Karpas-422 (cell line): ENCODE results near the gene BCAP31. TPM values are rescaled to one million over a fixed set of nuclear protein-coding genes. Genes with fewer than 3 reads are reported as not detected.

Source experiments
- DNase-seq: peaks from one replicate; pipeline ENCODE4 v3.0.0-alpha.2; 2015
- H2AFZ ChIP-seq: fragments of 200-600 bp; sonication (generic); 2 replicates; pipeline ENCODE4 v1.6.1; 2014; ENCODE audit warnings: antibody characterized with exemption, low read length, mixed read lengths
- H3K27ac ChIP-seq: fragments of 200-600 bp; sonication (generic); 2 replicates; pipeline ENCODE4 v1.5.1; 2014; ENCODE audit warnings: mild to moderate bottlenecking, low read length, moderate library complexity
- H3K27me3 ChIP-seq: fragments of 200-600 bp; sonication (generic); 2 replicates; pipeline ENCODE4 v1.6.1; 2014; ENCODE audit warnings: low read length, mixed read lengths
- H3K36me3 ChIP-seq: fragments of 200-600 bp; sonication (generic); 2 replicates; pipeline ENCODE4 v1.6.1; 2014; ENCODE audit warnings: low read length, mixed read lengths; ENCODE audit not compliant: insufficient read depth
- H3K4me1 ChIP-seq: fragments of 200-600 bp; sonication (generic); 2 replicates; pipeline ENCODE4 v1.6.1; 2014; ENCODE audit warnings: mild to moderate bottlenecking, low read length, mixed read lengths
- H3K4me2 ChIP-seq: fragments of 200-600 bp; sonication (generic); 2 replicates; pipeline ENCODE4 v1.6.1; 2014; ENCODE audit warnings: low read length, low read depth, mild to moderate bottlenecking; ENCODE audit not compliant: poor library complexity, severe bottlenecking
- H3K4me3 ChIP-seq: fragments of 200-600 bp; sonication (generic); 2 replicates; pipeline ENCODE4 v1.5.1; 2014; ENCODE audit warnings: mild to moderate bottlenecking, antibody characterized with exemption, low read length, mixed read lengths
- H3K79me2 ChIP-seq: fragments of 200-600 bp; sonication (generic); 2 replicates; pipeline ENCODE4 v1.6.1; 2014; ENCODE audit warnings: mild to moderate bottlenecking, low read length, mixed read lengths
- H3K9ac ChIP-seq: fragments of 200-600 bp; sonication (generic); 2 replicates; pipeline ENCODE4 v1.6.0; 2014; ENCODE audit warnings: low read length
- H3K9me2 ChIP-seq: fragments of 200-600 bp; sonication (generic), shearing (Covaris generic); replicated peaks from 2 replicates; pipeline ENCODE4 v1.6.0; 2014; ENCODE audit warnings: mild to moderate bottlenecking, low read length, moderate library complexity; ENCODE audit not compliant: insufficient read depth
- H3K9me3 ChIP-seq: fragments of 300-700, 200-600 bp; sonication (generic); 2 replicates; pipeline ENCODE4 v1.6.1; 2014; ENCODE audit warnings: low read length, mixed read lengths
- H4K20me1 ChIP-seq: fragments of 200-600 bp; sonication (generic); 2 replicates; pipeline ENCODE4 v1.6.1; 2014; ENCODE audit warnings: mild to moderate bottlenecking, antibody characterized with exemption, low read length, low read depth; ENCODE audit not compliant: insufficient read depth
- total RNA-seq: library from RNA; depleted of rRNA; stranded (reverse); fragments of >200 nt; shearing (Covaris generic); gene quantifications from 2 replicates; pipeline ENCODE4 v1.2.3, GENCODE V29; 2014; ENCODE audit warnings: low replicate concordance

Gene BCAP31
- total RNA-seq, 1 experiment from 2014 or later, result 110 TPM

DNA sequence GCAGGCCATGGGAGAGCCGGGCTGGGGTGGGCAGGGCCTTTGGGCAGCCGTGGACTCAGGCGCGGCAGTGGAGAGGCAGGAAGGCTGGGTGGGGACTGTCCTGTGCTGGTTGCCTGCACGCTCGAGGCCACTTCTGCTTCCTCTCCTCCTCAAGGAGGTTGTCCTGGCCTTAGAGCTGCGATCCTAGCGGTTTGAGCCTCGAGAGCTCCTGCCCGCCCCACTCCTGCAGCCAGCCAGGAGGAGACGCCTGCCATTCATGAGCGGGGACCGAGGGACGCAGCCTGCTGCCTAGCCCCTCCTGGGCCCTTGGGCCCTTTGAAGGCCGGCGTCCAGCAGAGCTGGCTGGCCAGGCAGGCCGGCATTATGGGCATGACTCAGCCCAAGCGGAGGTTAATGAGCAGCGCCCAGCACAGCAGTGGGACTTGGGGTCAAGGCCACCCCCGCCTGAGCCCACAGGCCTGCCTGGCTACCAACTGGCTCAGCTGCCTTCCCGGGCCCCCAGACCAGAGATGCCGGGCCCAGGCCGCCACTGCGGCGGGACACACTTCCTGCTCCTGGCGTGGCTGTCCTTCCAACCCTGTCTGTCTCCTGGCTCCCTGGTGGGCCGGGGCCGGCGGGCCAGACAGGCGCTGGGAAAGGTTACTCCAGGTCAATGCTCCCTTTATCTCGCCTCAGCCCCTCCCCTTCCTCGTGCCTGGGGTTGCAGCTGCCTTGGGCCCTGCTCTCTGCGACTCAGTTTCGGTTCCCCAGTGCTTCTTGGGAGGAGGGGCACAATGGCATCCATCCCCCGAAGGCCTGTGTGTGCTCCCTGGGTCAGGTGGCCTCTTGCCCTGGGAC lies 2.3 kb upstream of the BCAP31 start:
- Histone ChIP-seq H3K27ac (peak overlapping the region; percentile 73), H3K4me1 (peaks cover 43% of the 10 kb centered on the region), H3K27me3 (no peaks in the 10 kb centered on the region), H2AFZ (no peak overlapping the region), H3K4me2 (peak overlapping the region; percentile 66), H3K9me2 (no peaks in the 10 kb centered on the region), H3K9me3 (no peaks in the 10 kb centered on the region), H3K4me3 (peak overlapping the region; percentile 38; the same call in 1 of the 2 replicates), H3K36me3 (peaks cover 4% of the 10 kb centered on the region; the same call in 1 of the 2 replicates), H3K79me2 (peaks cover 19% of the 10 kb centered on the region), H3K9ac (peak overlapping the region; percentile 66), H4K20me1 (peaks cover 9% of the 10 kb centered on the region; the same call in 1 of the 2 replicates)
- peak; percentile 93 for DNase-seq

DNA sequence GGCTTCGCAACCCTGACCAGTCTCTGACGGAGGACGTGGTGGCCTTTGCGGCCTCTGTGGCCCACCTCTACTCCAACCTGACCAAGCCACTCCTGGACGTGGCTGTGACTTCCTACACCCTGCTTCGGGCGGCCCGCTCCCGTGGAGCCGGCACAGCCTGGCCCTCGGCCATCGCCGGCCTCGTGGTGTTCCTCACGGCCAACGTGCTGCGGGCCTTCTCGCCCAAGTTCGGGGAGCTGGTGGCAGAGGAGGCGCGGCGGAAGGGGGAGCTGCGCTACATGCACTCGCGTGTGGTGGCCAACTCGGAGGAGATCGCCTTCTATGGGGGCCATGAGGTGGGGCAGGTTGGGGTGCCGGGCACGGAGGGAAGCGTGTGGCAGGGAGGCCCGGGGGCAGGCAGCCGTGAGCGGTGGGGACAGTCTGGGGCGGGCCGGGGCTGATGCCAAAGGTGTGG lies 1.7 kb upstream of the BCAP31 start:
- H3K36me3 ChIP-seq, result peaks cover 4% of the 10 kb centered on the region; the same call in 1 of the 2 replicates
- peak overlapping the region; percentile 66; the same call in 1 of the 2 replicates for H3K9ac ChIP-seq
- 0 out of 2 replicates have a peak overlapping the region, but pooled peaks have one; percentile 73 for H3K27ac ChIP-seq
- no peaks in the 10 kb centered on the region for H3K9me3 ChIP-seq
- no peaks in the 10 kb centered on the region for H3K27me3 ChIP-seq
- peaks cover 21% of the 10 kb centered on the region for H3K79me2 ChIP-seq
- H4K20me1 ChIP-seq, result peaks cover 9% of the 10 kb centered on the region; the same call in 1 of the 2 replicates
- H3K9me2 ChIP-seq, result no peaks in the 10 kb centered on the region
- peaks cover 43% of the 10 kb centered on the region for H3K4me1 ChIP-seq
- H3K4me3 ChIP-seq, result no peak overlapping the region
- no peak overlapping the region for H2AFZ ChIP-seq
- DNase-seq, result no peak
- peak overlapping the region; percentile 66 for H3K4me2 ChIP-seq

DNA sequence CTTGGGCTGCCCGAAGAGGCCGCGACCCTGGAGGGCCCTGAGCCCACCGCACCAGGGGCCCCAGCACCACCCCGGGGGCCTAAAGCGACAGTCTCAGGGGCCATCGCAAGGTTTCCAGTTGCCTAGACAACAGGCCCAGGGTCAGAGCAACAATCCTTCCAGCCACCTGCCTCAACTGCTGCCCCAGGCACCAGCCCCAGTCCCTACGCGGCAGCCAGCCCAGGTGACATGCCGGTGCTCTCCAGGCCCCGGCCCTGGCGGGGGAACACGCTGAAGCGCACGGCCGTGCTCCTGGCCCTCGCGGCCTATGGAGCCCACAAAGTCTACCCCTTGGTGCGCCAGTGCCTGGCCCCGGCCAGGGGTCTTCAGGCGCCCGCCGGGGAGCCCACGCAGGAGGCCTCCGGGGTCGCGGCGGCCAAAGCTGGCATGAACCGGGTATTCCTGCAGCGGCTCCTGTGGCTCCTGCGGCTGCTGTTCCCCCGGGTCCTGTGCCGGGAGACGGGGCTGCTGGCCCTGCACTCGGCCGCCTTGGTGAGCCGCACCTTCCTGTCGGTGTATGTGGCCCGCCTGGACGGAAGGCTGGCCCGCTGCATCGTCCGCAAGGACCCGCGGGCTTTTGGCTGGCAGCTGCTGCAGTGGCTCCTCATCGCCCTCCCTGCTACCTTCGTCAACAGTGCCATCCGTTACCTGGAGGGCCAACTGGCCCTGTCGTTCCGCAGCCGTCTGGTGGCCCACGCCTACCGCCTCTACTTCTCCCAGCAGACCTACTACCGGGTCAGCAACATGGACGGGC lies 1.0 kb upstream of the BCAP31 start:
- Histone ChIP-seq H3K4me1 (peaks cover 43% of the 10 kb centered on the region), H3K4me3 (peak overlapping the region; percentile 60; the same call in 1 of the 2 replicates), H3K79me2 (peaks cover 24% of the 10 kb centered on the region), H2AFZ (no peak overlapping the region), H3K36me3 (peaks cover 7% of the 10 kb centered on the region), H4K20me1 (peaks cover 9% of the 10 kb centered on the region; the same call in 1 of the 2 replicates), H3K27me3 (no peaks in the 10 kb centered on the region), H3K27ac (peak overlapping the region; percentile 69), H3K9me2 (no peaks in the 10 kb centered on the region), H3K9ac (peak overlapping the region; percentile 84), H3K4me2 (peak overlapping the region; percentile 66), H3K9me3 (no peaks in the 10 kb centered on the region)
- peak; percentile 48 for DNase-seq

DNA sequence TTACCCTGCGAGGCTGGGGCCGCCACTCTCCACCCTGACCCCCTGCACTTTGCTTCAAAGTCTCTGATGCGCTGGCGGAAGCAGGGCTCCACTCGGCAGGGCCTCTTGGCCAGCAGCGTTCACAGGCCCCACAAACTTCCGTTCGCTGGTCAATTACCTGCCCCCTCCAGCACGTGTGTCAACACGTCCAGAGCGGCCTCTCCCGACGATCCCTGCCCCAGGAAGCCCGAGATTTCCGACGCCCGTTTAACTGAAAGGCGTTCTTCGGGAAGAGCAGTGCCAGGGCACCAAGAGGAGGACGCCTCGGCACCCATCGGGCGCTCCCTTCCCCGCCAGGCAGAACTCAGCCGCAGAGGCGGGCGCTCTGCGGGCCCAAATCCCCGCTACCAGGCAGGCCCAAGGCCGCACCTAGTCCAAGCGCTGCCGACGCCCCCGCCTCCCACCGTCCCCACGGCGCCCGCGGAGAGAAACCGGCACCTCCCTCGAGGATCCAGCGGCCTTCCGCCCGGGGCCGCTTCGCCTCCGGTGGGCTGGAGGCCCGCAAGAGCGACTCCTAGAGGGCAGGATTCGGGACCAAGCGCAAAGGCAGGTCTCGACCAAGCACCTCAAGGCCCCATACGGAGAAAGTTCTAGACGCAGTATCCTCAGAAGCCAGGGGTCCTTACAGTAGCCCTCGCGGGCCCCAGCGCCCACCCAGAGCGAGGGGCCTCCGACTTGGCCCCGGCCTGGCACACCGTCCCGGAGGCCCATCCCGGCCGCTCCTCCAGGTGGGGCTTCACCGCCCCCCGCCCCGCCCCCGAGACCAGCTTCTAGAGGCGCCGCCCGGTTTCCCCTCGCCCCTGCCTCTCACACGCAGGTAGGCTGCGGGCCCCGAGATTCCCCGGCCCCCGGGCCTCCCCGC lies 586 bp downstream of the BCAP31 start:
- H3K9ac ChIP-seq, result peak overlapping the region; percentile 84
- H3K79me2 ChIP-seq, result peaks cover 24% of the 10 kb centered on the region
- H3K4me2 ChIP-seq, result peak overlapping the region; percentile 83
- DNase-seq, result peak; percentile 80
- H3K36me3 ChIP-seq, result peaks cover 11% of the 10 kb centered on the region
- H2AFZ ChIP-seq, result no peak overlapping the region
- H3K4me1 ChIP-seq, result peaks cover 43% of the 10 kb centered on the region
- no peaks in the 10 kb centered on the region for H3K9me2 ChIP-seq
- peaks cover 17% of the 10 kb centered on the region; the same call in 1 of the 2 replicates for H4K20me1 ChIP-seq
- no peaks in the 10 kb centered on the region for H3K9me3 ChIP-seq
- peak overlapping the region; percentile 69 for H3K4me3 ChIP-seq
- H3K27ac ChIP-seq, result peak overlapping the region; percentile 65
- no peaks in the 10 kb centered on the region for H3K27me3 ChIP-seq

DNA sequence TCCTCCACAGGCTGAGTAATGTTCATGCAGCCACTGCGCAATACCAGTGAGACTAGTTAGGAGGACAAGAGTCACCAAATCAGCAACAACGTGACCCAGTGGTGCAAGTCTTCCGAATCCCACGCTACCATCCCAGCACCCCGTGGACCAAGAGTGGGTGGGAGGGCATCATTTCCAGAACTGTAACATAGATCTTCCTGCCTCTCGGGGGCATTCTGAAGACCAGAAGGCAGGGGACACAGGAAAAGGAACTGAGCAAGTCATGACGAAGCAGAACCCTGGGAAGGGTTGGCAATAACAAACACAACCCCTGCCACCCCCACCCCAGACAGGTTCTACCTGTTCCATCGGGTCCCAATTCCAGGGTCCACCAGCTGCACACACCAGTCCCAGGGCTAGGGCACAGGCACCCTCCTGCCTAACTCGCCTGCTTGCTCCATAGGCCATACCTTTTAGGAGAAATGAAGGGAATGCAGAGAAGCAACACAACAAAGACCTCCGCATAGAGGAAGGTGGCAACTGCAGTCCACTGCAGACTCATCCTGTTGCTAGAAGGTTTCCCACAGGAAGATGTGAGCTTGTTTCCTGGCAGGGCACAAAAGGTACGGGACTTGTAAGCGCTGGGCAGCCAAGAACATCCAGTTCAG lies 1.4 kb downstream of the BCAP31 start:
- Histone ChIP-seq H3K9me2 (no peaks in the 10 kb centered on the region), H3K4me2 (peak overlapping the region; percentile 83), H2AFZ (no peak overlapping the region), H3K27me3 (no peaks in the 10 kb centered on the region), H3K79me2 (peaks cover 24% of the 10 kb centered on the region), H3K4me1 (peaks cover 42% of the 10 kb centered on the region), H3K9ac (peak overlapping the region; percentile 84), H3K9me3 (no peaks in the 10 kb centered on the region), H3K27ac (peak overlapping the region; percentile 65), H3K36me3 (peaks cover 12% of the 10 kb centered on the region), H3K4me3 (peak overlapping the region; percentile 69), H4K20me1 (peaks cover 17% of the 10 kb centered on the region; the same call in 1 of the 2 replicates)
- DNase-seq, result no peak

DNA sequence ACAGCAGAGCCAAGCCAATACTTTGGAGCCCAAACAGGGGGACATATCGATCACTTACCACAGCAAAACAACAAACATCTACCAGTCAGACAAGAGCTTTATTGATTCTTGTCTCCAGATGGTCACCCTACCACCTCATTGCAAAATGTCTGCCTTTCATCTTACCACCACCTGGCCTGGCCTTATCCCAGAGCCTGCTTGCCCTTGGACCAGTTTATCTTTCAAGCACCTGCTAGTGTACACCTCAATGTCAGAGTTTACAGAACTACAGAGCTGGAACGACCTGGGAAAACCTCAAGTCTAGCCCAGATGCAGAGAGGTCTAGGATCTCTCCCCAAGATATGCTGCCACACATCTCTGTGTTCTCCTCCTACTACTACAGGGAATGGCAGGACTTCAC lies 4.5 kb downstream of the BCAP31 start:
- Histone ChIP-seq H3K27me3 (no peaks in the 10 kb centered on the region), H3K4me1 (peaks cover 14% of the 10 kb centered on the region), H3K27ac (no peak overlapping the region), H3K4me3 (no peak overlapping the region), H3K36me3 (peaks cover 17% of the 10 kb centered on the region), H2AFZ (no peak overlapping the region), H4K20me1 (peaks cover 17% of the 10 kb centered on the region; the same call in 1 of the 2 replicates), H3K9me2 (no peaks in the 10 kb centered on the region), H3K9me3 (no peaks in the 10 kb centered on the region), H3K79me2 (peaks cover 24% of the 10 kb centered on the region), H3K9ac (no peak overlapping the region), H3K4me2 (no peak overlapping the region)
- no peak for DNase-seq

DNA sequence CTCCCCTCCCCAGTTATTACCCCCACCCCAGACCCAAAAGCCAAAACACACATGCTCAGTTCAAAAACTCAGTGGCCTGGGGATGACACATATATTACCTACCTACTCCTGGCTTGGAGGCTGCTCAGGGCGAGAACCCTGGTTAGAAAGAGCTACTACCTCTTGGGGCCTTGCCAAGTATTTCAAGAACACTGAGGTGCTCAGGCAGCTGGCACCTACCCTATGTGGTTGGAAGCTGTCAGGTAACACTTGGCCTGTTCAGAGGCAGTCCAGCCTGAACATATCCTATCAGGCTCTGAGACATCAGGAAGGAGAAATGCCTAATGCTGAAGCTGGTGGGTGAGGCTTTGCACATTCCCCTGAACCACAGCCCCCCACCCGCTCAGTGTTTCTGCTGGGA lies 4.9 kb downstream of the BCAP31 start:
- Histone ChIP-seq H3K27me3 (no peaks in the 10 kb centered on the region), H3K4me1 (peaks cover 14% of the 10 kb centered on the region), H2AFZ (no peak overlapping the region), H3K36me3 (peaks cover 17% of the 10 kb centered on the region), H3K27ac (no peak overlapping the region), H3K79me2 (peaks cover 24% of the 10 kb centered on the region), H4K20me1 (peaks cover 17% of the 10 kb centered on the region; the same call in 1 of the 2 replicates), H3K4me2 (no peak overlapping the region), H3K4me3 (no peak overlapping the region), H3K9me2 (no peaks in the 10 kb centered on the region), H3K9me3 (no peaks in the 10 kb centered on the region), H3K9ac (no peak overlapping the region)
- no peak for DNase-seq
